HG03439 (cell line): ENCODE measurements around the gene CAMK2N1.

Experiments
- ATAC-seq: cut with Tn5 transposase; IDR thresholded peaks from one replicate; pipeline ENCODE4 v1.9.1; 2021; ENCODE audit warnings: mild to moderate bottlenecking, moderate library complexity; ENCODE audit not compliant: unreplicated experiment

CAMK2N1 gene

GRCh38 chr1:20448671-20449071, 37.3 kb downstream of the CAMK2N1 start:
- no peak for ATAC-seq

GRCh38 chr1:20447794-20448193, 38.2 kb downstream of the CAMK2N1 start:
- no peak for ATAC-seq

GRCh38 chr1:20446796-20447195, 39.2 kb downstream of the CAMK2N1 start:
- no peak for ATAC-seq

DNA sequence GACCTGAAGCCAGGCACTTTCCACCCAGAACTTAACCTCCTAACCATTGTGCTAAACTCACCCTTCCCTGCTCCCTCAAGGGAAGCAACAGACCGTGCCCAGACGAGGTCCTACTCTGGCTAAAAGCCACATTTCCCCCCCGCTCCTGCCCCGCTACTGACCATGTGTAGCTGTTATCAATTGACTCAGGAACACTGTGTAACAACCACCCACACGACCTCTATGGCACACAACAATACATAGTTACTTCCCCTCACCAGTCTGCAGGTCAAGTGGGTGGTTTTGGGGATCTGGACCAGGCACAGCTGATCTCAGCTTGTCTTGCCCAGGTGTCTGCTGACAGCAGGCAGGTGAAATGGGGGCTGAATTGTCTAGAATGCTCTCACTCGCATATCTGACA, 40.1 kb downstream of the CAMK2N1 start:
- ATAC-seq = no peak

DNA sequence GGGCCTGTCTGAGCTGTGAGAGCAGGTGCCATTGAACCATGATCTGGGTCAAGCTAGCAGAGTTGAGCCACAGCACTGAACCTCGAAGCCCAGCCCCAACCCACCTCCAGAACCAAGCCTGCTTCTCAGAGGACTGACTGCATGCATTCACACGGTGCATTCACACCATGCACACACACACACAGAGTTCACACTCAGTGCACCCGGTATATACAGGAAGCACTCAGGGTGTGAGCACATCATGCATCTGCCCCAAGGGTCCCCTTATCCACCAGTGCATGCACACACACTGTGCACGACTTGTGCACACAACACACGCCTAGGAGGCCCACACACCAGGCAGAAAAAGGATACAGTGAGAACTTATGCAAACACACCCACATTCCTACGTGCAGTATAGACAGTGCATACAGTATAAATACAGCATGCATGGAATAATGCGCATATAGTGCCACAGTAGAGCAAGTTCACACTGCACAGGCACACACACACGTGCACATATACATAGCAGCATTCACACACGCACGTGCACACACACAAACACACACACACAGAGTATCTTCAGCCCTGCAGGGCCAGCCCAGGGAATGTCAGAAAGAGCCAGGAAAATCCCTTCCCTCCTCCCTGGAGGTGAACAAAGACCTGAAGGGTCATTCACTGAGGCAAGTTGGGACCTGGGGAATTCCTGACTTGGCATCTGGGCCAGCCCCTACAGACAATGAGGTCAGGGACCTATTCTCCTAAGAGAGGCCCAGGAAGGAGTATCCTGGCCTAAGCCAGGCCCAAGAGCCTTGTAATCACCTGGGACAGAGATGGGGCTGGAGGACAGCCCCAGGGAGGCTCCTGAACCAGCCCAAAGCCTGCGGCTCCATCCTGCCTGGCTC, 42.1 kb downstream of the CAMK2N1 start:
- no peak for ATAC-seq

DNA sequence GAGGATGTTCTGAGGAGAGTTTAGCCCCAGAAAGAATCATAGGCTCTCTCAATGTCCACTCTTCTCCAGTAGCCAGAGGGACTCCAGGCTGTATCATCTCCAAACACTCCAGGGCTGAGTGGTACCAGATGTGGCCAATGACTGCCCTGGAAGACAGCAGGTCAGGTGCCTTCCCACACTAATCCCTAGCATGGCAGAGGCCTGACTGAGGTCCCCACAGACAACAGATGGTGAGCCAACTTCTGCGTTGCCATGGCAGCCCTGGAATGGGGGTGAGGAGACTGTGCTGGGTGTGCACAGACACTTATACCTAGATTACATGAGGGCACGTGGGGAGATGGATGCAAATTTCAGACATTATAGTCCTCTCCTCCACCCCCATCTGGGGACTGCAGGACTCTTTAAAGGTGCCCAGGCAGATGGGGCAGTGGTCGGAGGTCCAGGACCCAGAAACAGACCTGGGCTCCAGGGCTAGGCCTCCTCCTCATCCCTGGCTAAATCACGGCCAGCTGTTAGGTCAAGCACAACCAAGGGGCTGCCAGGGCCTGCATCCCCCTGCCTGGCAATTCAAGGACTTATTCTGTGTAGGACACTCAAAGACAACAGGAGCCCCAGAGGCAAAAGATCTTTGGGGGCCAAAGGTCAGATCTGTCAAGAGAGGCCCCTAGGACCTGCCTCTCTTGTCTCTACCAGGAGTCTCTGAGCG, 42.9 kb downstream of the CAMK2N1 start:
- no peak for ATAC-seq

GRCh38 chr1:20440785-20441200, 45.2 kb downstream of the CAMK2N1 start:
- ATAC-seq = no peak

GRCh38 chr1:20439282-20439681, 46.7 kb downstream of the CAMK2N1 start:
- ATAC-seq = no peak

DNA sequence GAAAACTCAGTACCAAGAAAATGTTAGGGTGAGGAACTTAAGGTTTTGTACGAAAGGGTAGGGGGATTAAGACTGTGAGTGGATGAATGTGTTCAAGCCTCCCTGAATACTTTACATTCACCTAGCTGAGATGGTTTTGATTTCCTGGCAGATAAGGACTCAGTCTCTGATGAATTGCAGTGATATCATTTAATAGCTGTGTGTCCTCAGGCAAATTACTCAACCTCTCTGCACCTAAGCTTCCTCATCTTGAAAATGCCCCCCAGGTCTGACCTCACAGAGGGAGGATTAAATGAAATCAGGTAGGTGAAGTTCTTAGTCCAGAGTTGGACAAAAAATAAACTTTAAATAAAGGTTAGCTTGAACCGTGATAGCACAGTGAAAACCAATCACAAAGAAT, 48.4 kb downstream of the CAMK2N1 start:
- ATAC-seq = no peak

- ATAC-seq = no peak
Measured at GRCh38 chr1:20432891-20433290, 53.1 kb downstream of the CAMK2N1 start.
